ENCODE data around the gene ARHGEF4.

ARHGEF4 gene

DNA sequence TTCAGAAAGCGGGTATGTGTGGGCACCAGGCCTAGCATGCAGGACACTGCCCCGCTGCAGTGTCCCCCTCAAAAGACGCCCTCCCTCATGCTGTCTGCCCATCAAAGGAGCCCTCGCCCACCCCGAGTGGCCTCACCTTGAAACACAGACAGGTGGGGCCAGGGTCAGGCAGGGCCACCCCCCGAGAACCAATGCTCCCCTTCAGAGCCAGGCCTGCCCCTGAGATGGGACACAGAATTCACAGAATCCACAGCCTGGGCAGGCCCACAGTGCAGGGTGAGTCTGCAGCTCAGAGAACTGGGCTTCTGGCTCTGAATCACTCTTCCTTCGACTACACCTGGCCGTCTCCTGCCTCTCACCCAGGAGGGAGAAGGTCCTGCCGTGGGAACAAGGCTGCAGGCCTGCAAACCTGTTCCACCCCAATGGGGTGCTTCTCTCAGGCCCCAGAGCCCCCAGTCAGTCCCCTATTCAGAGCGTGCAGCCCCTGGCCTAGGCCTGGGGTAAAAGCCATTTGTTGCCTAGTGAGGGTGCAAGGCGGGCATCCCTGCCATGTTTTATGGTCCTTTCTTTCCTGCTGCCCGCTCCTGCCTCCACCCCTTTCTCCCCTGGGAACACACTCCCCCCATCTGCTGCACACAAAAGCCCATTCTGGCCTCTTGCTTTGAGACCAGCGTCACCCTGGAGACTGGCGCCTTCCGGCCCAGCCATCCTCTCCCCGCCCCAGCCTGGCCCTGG, 11.3 kb upstream of the ARHGEF4 start:
- no peaks in the 10 kb centered on the region for H3K27me3 Mint-ChIP-seq
- no peaks in the 10 kb centered on the region for H3K36me3 Mint-ChIP-seq
- H3K4me3 Mint-ChIP-seq: no peak overlapping the region
- H3K27ac Mint-ChIP-seq: no peak overlapping the region
- DNase-seq (ENCODE audit: low spot score in 2 of 2) (no peak), ATAC-seq (ENCODE audit: low read depth) (no peak)
- H3K4me1 Mint-ChIP-seq: peaks cover 10% of the 10 kb centered on the region
- H3K9me3 Mint-ChIP-seq: no peaks in the 10 kb centered on the region

DNA sequence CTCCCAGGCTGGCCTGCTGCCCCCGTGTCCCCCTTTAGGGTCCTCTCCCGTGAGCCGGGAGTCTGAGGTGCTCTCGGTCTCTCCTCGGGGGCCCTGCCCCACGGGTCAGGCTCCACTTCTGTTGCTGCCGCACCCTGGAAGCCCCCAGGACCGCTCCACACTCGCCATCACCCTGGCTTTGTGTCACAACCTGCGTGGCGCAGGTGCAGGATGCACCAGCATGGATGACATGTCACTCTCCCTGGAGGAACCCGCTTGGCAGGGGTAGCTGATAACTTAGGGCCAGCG, 10.8 kb upstream of the ARHGEF4 start:
- ATAC-seq (ENCODE audit: low read depth) (no peak), DNase-seq (ENCODE audit: low spot score in 2 of 2) (no peak)
- no peaks in the 10 kb centered on the region for H3K27me3 Mint-ChIP-seq
- no peak overlapping the region for H3K4me3 Mint-ChIP-seq
- H3K27ac Mint-ChIP-seq: no peak overlapping the region
- H3K36me3 Mint-ChIP-seq: no peaks in the 10 kb centered on the region
- no peaks in the 10 kb centered on the region for H3K9me3 Mint-ChIP-seq
- peaks cover 10% of the 10 kb centered on the region for H3K4me1 Mint-ChIP-seq

DNA sequence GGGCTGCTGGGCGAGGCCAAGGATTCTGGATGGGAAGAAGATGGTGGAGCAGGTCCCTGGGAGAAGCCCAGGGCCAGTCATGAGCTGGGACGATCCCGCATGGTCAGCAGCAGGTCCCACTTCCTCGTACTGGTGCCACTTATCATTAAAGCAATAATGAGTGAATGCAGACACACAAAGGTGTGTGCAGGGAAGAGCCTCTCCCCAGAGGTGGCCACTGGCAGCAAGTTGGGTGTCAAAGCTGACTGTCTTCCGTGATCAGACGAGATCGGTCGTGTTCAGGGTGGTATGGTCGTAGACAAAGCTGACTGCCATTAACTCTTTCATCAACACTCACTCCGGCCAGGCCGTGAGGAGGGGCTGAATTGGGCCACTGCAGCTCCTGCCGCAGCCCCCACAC, 10.3 kb upstream of the ARHGEF4 start:
- no peaks in the 10 kb centered on the region for H3K36me3 Mint-ChIP-seq
- no peak overlapping the region for H3K27ac Mint-ChIP-seq
- no peaks in the 10 kb centered on the region for H3K9me3 Mint-ChIP-seq
- ATAC-seq (ENCODE audit: low read depth) (no peak), DNase-seq (ENCODE audit: low spot score in 2 of 2) (no peak)
- peaks cover 10% of the 10 kb centered on the region for H3K4me1 Mint-ChIP-seq
- H3K4me3 Mint-ChIP-seq: no peak overlapping the region
- no peaks in the 10 kb centered on the region for H3K27me3 Mint-ChIP-seq

DNA sequence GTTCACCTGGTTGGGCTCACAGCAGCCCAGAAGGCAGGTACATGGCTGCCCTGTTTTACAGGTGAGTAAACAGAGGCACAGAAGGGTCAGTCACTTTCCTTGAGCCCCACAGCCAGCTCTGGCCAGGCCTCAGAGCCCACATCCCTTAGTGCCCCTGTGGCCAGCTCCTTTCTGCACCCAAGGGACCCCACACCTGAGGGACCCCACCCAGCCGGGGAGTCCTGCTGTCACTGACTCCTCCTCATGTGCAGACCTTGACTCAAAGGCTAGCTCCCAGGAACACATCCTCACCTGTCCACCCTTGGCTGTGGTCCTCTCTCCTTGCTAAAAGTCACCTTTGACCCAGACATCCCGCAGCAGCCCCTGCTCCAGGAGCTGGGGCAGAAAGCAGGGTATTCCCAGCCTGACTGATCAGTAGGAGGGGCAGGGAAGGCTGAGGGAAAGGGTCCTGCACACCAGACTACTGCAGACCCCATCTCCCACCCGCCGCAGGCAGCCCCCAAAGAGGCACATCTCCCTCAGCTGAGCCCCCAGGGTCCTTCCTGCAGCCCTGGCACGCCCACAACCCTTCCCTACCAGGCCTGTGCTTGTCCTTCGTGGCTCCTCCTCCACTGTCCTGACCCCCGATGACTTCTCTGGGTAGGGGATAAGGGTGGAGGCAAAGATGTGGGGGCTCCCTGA, 9.8 kb upstream of the ARHGEF4 start:
- DNase-seq (ENCODE audit: low spot score in 2 of 2): no peak
- H3K27ac Mint-ChIP-seq: no peak overlapping the region
- H3K4me3 Mint-ChIP-seq: no peak overlapping the region
- H3K27me3 Mint-ChIP-seq: no peaks in the 10 kb centered on the region
- ATAC-seq (ENCODE audit: low read depth): no peak
- no peaks in the 10 kb centered on the region for H3K9me3 Mint-ChIP-seq
- H3K36me3 Mint-ChIP-seq: no peaks in the 10 kb centered on the region
- H3K4me1 Mint-ChIP-seq: peaks cover 10% of the 10 kb centered on the region

DNA sequence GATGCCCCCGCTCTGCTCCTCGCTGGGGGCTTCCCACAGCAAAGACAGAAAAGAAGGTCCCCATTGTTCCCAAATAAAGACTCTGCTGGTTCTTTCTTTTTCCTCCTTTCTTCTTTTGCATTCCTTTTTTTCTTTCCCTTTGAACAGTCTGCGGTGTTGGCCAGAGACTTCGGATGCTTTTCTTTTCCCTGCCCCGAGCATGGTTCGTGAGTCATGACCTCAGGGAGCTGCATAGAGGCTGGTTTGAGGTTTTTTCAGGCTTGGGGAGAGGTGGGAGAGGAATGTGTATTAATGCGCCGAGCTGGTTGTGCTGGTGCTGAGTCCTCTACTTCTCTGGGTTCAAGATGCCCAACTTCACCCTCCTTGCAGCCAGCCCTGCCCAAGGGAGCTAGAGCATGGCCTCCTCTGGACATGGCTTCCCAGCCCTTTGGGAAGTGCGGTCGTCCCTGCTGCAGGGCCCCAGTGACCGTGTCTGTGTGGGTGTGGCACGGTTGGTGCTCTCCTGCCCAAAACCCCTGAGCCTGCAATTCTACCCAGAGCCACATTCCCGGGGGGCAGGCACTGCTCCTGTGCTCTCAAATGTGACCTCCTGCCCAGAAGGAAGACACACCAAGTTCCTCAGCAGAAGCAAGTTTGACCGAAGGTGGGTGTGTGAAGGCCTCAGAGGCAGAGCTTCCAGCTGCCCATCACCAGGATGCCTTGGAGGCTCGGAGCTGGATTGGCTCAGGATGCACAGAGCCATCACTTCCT, 9.0 kb upstream of the ARHGEF4 start:
- Mint-ChIP-seq H3K36me3 (no peaks in the 10 kb centered on the region), H3K27me3 (no peaks in the 10 kb centered on the region), H3K27ac (no peak overlapping the region), H3K9me3 (no peaks in the 10 kb centered on the region), H3K4me1 (peaks cover 10% of the 10 kb centered on the region), H3K4me3 (no peak overlapping the region)
- ATAC-seq (ENCODE audit: low read depth) (no peak), DNase-seq (ENCODE audit: low spot score in 2 of 2) (no peak)

DNA sequence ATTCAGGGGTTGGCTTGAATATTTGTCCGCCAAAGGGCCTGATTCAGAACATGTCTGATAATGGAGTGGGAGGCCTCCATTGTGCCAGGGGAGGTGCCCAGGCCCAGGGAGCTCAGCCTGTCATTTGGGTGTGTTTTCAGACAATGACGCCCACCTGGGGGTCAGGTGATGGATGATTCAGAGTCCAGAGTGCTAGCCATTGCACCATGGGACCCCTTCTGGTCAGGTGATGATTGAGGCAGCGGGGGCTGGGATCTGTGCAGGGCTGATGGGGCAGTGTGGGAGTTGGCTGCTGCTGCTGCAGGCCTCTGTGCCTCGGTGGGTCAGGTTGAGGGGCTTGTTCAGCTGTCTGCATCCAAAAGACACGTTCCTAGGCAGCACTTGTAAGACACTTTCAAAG, 8.3 kb upstream of the ARHGEF4 start:
- Mint-ChIP-seq H3K27me3 (peaks cover 1% of the 10 kb centered on the region), H3K4me3 (no peak overlapping the region), H3K4me1 (peaks cover 10% of the 10 kb centered on the region), H3K36me3 (peaks cover 1% of the 10 kb centered on the region), H3K27ac (no peak overlapping the region), H3K9me3 (no peaks in the 10 kb centered on the region)
- DNase-seq (ENCODE audit: low spot score in 2 of 2): no peak
- no peak for ATAC-seq (ENCODE audit: low read depth)

DNA sequence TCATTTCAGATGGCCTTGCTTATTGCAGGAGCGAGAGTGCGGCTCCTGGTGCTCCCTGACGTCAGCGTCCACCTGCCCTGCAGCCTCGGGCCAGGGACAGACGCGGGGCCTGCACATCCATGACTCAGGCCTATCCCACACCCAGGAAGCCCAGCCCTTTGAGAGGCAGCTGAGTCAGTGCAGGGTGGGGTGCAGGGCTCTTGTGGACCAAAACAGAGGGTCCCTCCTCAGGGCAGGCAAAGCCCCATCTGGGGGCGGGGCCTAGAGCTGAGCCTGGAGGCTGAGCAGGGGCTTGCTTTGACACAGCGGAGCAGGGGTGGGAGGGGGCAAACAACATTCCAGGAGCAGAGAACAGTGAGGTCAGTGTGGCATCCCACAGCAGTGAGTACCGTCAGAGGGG, 7.7 kb upstream of the ARHGEF4 start:
- Mint-ChIP-seq H3K36me3 (peaks cover 1% of the 10 kb centered on the region), H3K4me1 (peaks cover 7% of the 10 kb centered on the region), H3K4me3 (no peak overlapping the region), H3K9me3 (no peaks in the 10 kb centered on the region), H3K27me3 (peaks cover 1% of the 10 kb centered on the region), H3K27ac (no peak overlapping the region)
- ATAC-seq (ENCODE audit: low read depth) (no peak), DNase-seq (ENCODE audit: low spot score in 2 of 2) (no peak)

DNA sequence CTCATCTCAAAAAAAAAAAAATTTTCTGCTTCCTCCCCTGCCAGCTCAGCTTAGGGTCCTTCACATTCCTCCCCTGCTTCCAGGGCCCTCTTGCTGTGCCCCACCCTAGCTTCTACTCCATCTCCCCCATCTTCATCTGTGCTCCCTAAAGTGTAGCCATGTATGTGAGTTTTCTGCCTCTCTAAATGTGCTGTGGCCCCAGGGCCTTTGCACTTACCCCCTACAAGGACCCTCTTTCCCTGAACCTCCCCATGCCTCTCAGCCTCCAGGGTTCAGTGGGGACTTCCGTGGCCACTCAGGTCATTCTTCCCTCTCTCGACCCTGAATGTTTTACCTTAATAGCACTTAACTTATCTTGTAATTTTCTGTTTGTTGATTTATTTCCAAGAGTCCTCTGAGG, 6.2 kb upstream of the ARHGEF4 start:
- Mint-ChIP-seq H3K4me1 (peaks cover 3% of the 10 kb centered on the region), H3K36me3 (peaks cover 1% of the 10 kb centered on the region), H3K9me3 (no peaks in the 10 kb centered on the region), H3K27me3 (peaks cover 4% of the 10 kb centered on the region), H3K27ac (no peak overlapping the region), H3K4me3 (no peak overlapping the region)
- ATAC-seq (ENCODE audit: low read depth) (no peak), DNase-seq (ENCODE audit: low spot score in 2 of 2) (no peak)

DNA sequence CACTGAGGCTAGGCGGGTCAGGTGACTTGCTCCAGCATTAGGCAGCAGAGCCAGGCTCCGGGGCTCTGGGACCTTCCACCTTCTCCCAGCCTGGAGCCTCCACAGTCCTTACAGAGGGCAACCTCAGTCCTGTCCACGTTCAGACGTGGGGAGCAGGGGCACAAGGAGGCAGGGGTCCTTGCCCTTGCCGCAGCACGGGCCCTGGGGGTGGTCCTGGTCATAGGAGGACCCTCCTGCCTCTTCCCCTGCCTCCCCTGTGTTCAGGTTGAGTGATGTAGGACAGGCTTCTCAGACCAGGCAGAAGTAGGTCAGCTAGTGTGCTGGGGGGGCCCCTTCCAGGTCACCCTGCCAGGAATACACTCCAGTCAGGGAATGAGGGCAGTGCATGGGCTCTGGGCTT, 5.4 kb upstream of the ARHGEF4 start:
- Mint-ChIP-seq H3K27me3 (peaks cover 5% of the 10 kb centered on the region), H3K36me3 (peaks cover 1% of the 10 kb centered on the region), H3K4me1 (peaks cover 3% of the 10 kb centered on the region), H3K9me3 (no peaks in the 10 kb centered on the region), H3K4me3 (no peak overlapping the region), H3K27ac (no peak overlapping the region)
- no peak for DNase-seq (ENCODE audit: low spot score in 2 of 2)
- ATAC-seq (ENCODE audit: low read depth): no peak

DNA sequence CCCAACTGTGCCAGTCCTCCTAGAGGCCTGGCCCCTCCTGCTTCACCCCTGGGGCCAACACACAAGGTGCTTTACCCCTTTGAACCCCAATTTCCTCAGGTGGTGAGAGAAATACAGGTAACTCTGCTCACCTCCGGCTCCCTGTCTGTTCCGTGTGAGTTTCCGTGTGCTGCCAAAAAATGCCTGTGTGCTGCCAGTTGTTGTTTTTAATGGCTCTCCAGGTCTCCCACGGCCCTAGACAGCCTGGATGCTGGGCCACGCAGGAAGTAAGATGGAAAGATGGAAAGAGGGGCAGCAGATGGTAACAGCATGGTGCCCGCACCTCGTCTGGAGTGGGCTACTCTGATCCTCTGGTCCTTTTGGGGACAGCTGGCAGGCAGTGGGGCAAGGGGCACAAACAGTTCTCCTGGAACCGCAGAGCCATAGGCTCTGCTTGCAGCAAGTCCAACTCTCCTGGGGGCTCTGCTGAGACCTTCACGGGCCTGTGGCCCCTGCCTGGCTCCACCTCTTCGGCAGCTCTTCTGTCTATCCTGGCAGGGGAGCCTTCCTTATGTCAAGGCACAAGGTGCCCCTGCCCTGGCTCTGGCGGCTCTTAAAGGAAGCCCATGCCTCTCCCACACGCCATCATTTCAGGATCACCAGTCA, 4.3 kb upstream of the ARHGEF4 start:
- no peak overlapping the region for H3K27ac Mint-ChIP-seq
- H3K36me3 Mint-ChIP-seq: peaks cover 1% of the 10 kb centered on the region
- peaks cover 3% of the 10 kb centered on the region for H3K4me1 Mint-ChIP-seq
- ATAC-seq (ENCODE audit: low read depth) (no peak), DNase-seq (ENCODE audit: low spot score in 2 of 2) (no peak)
- H3K27me3 Mint-ChIP-seq: peaks cover 7% of the 10 kb centered on the region
- no peak overlapping the region for H3K4me3 Mint-ChIP-seq
- no peaks in the 10 kb centered on the region for H3K9me3 Mint-ChIP-seq

DNA sequence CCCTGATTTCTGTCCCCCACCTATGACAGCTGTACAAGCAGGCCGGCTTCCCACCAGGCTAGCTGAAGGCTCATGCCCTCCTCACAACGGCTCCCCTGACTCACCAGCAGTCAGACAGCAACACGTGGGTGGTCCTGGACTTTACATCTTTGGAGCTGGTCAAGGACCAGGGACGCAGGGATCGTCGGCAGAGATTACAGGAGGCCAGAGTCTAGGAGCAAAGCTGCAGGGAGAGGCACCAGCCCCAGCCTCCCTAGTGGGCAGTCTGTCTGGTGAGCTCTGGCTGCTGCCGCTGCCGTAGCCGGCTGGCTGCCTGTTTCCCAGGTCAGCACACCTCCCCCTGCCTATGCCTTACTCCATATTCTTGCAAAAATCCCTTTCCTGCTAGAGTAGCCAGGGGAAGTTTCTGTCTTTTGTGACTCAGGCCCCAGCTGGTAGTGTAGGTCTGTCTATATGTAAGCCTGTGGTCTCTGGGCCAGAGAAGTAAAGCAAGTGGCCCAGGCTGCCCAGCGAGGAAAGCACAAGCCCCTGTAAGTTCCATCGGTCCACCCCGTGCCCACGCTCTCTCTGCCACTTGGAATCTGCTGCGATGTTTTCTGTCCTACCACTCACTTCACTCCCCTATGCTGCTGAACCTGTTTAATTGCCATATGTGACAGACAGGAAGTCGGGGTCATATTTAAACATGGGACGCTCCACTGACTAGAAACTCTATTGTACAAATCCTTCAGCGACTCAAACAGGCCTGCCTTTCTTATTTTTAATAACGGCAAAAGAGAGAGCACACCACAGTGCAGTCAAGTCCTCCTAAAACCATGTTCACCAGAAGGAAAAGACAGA, 2.4 kb upstream of the ARHGEF4 start:
- Mint-ChIP-seq H3K36me3 (peaks cover 1% of the 10 kb centered on the region), H3K4me1 (peaks cover 3% of the 10 kb centered on the region), H3K27me3 (peaks cover 14% of the 10 kb centered on the region), H3K4me3 (no peak overlapping the region), H3K27ac (no peak overlapping the region), H3K9me3 (no peaks in the 10 kb centered on the region)
- no peak for ATAC-seq (ENCODE audit: low read depth)
- DNase-seq (ENCODE audit: low spot score in 2 of 2): no peak

DNA sequence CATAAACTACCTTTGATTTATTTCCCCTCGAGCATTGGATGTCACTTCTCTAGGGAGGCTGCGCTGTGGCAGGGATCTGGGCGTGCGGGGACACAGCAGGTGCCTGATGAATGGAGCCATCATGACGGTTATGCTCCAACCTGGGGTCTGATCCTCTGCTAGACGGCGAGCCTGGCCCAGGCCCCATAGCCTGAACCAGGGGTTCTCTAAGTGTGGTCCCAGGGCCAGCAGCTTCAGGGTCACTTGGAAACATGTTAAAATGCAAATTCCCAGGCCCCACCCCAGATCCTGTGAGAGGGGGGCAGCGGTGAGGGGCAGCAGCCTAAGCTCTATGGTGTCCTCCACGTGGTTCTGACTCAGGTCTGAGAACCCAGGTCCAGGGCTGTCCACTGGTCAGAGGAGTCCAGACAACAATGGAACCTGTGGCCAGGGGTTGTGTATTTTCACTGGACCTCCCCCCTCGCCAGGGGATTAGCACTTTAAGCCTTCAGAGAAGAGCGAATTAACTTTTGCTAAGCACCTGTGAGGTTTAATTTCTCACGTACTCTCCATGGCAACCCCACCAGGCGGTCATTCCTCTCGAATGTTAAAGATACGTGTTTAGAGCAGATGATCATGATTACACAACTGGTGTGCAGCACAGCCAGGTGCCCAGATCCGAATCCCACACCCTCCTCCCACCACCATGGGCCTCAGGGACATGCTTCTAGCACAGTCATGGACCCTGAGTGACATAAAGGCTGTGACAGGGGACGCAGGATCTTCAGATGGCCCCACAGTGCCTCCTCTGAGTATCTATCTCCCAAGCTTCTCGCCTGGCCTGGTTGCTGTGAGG, 1.6 kb upstream of the ARHGEF4 start:
- DNase-seq (ENCODE audit: low spot score in 2 of 2): no peak
- H3K4me1 Mint-ChIP-seq: peaks cover 3% of the 10 kb centered on the region
- ATAC-seq (ENCODE audit: low read depth): no peak
- H3K4me3 Mint-ChIP-seq: no peak overlapping the region
- no peak overlapping the region for H3K27ac Mint-ChIP-seq
- H3K36me3 Mint-ChIP-seq: peaks cover 1% of the 10 kb centered on the region
- H3K27me3 Mint-ChIP-seq: peaks cover 17% of the 10 kb centered on the region
- no peaks in the 10 kb centered on the region for H3K9me3 Mint-ChIP-seq

DNA sequence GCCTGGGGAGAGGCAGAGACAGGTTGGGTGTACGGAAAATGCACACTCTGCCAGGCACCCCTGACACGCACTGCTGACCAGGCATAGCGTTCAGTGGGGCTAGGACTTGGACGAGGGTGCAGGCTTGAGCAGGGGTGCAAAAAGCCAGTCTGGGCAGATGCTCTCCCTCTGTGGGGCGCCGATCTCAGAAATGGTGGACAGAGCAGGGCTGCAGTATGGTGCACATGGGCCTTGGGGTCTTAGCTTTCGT, 1.0 kb upstream of the ARHGEF4 start:
- Mint-ChIP-seq H3K27ac (no peak overlapping the region), H3K36me3 (peaks cover 1% of the 10 kb centered on the region), H3K27me3 (peaks cover 17% of the 10 kb centered on the region), H3K4me1 (peaks cover 3% of the 10 kb centered on the region), H3K9me3 (no peaks in the 10 kb centered on the region), H3K4me3 (no peak overlapping the region)
- no peak for ATAC-seq (ENCODE audit: low read depth)
- no peak for DNase-seq (ENCODE audit: low spot score in 2 of 2)

All from memory B cell (primary cell).